ENCODE results near the gene MAGEA1. TPM values are rescaled to one million over a fixed set of nuclear protein-coding genes. Genes with fewer than 3 reads are reported as not detected.

The MAGEA1 gene
- total and polyA plus RNA-seq, 2 donors (not counting 1 experiment from before 2014, with no cell fraction given) = not detected

GRCh38 chrX:153226344-153227185 lies 47.5 kb downstream of the MAGEA1 start:
- ChIA-PET CTCF (no interaction called here), POLR2A (no interaction called here)
- DNase-seq = no peak
- Mint-ChIP-seq H3K4me1 (peaks cover 3% of the 10 kb centered on the region), H3K27ac (no peak overlapping the region), H3K9me3 (ENCODE audit: insufficient read depth) (no peaks in the 10 kb centered on the region), H3K27me3 (peaks cover 15% of the 10 kb centered on the region), H3K4me3 (no peak overlapping the region)
- Histone ChIP-seq H3K4me3 (ENCODE audit: control extremely low read depth in 1 of 5, extremely low read depth in 1 of 5, insufficient read depth in 1 of 5, low read depth in 2 of 5, low read length in 4 of 5) (no peak overlapping the region), H3K79me2 (ENCODE audit: control insufficient read depth, insufficient read depth, low read length) (no peaks in the 10 kb centered on the region), H3K4me2 (replicated peaks; ENCODE audit: low read depth, low read length, poor library complexity, severe bottlenecking) (no peak overlapping the region), H3K9me3 (ENCODE audit: control extremely low read depth in 1 of 3, control insufficient read depth in 2 of 3, insufficient read depth in 1 of 3, low read length in 2 of 3) (no peaks in the 10 kb centered on the region), H4K20me1 (ENCODE audit: control insufficient read depth, insufficient read depth, low read length, poor library complexity, severe bottlenecking) (no peaks in the 10 kb centered on the region), H2AFZ (ENCODE audit: insufficient read depth, low read depth, low read length, poor library complexity, severe bottlenecking) (no peak overlapping the region), H3K36me3 (replicated peaks in 1 of 2; ENCODE audit: control extremely low read depth in 1 of 2, control insufficient read depth in 1 of 2, extremely low read depth in 1 of 2, insufficient read depth in 2 of 2, low read length in 1 of 2) (no peaks in the 10 kb centered on the region), H3K9ac (ENCODE audit: low read length) (no peak overlapping the region), H3K4me1 (ENCODE audit: control insufficient read depth in 2 of 2, insufficient read depth in 2 of 2, low read length in 2 of 2) (no peaks in the 10 kb centered on the region), H3K27me3 (replicated peaks in 1 of 4; ENCODE audit: control extremely low read depth in 1 of 4, control insufficient read depth in 3 of 4, insufficient read depth in 4 of 4, low read length in 3 of 4) (peaks cover 0 to 4% (median 1%) of the 10 kb centered on the region in 4 experiments), H3K27ac (ENCODE audit: low read length in 2 of 2) (no peak overlapping the region)
- intact Hi-C loops (cut with micrococcal nuclease) = no loop called here
- WGBS (ENCODE audit: insufficient coverage) = 38% methylated on average over 9 of the region's 16 CpGs
- no peak for ATAC-seq (ENCODE audit: low read depth)
- no peak for TF ChIP-seq CTCF (IDR thresholded peaks at IDR 0.05)
- TF ChIP-seq EZH2 (IDR thresholded peaks at IDR 0.05; ENCODE audit: borderline replicate concordance, insufficient read depth, low read depth, low read length, poor library complexity, severe bottlenecking) = no peak

Other genes with a start within 250 kb of the MAGEA1 start
- 0.62 and 1.1 TPM in 2 replicates for gene PNMA5, start 185.2 kb upstream of the MAGEA1 start, total RNA-seq
- gene PNMA5, start 185.2 kb upstream of the MAGEA1 start, polyA plus RNA-seq = 0.35 and 0.49 TPM in 2 replicates
- 3.3 and 4.2 TPM in 2 replicates for gene PNMA3, start 122.8 kb upstream of the MAGEA1 start, total RNA-seq
- 2.5 and 3.8 TPM in 2 replicates for gene PNMA3, start 122.8 kb upstream of the MAGEA1 start, polyA plus RNA-seq
- 0.20 and 0.39 TPM in 2 replicates for gene PNMA6A, start 106.8 kb upstream of the MAGEA1 start, total RNA-seq
- 0.12 and 0.14 TPM in 2 replicates for gene PNMA6A, start 106.8 kb upstream of the MAGEA1 start, polyA plus RNA-seq
- not detected in 2 replicates for gene PNMA6F, start 142.5 kb downstream of the MAGEA1 start, total RNA-seq
- not detected in 2 replicates for gene PNMA6F, start 142.5 kb downstream of the MAGEA1 start, polyA plus RNA-seq
- gene ZNF275, start 154.9 kb downstream of the MAGEA1 start, total RNA-seq = 17.6 and 17.9 TPM in 2 replicates
- 8.8 and 16.4 TPM in 2 replicates for gene ZNF275, start 154.9 kb downstream of the MAGEA1 start, polyA plus RNA-seq
- not detected in 2 replicates for gene PNMA6E, start 222.1 kb downstream of the MAGEA1 start, total RNA-seq
- gene PNMA6E, start 222.1 kb downstream of the MAGEA1 start, polyA plus RNA-seq = not detected in 2 replicates
- gene ZFP92, start 232.2 kb downstream of the MAGEA1 start, total RNA-seq = 1.6 and 2.5 TPM in 2 replicates
- gene ZFP92, start 232.2 kb downstream of the MAGEA1 start, polyA plus RNA-seq = 0.17 and 0.24 TPM in 2 replicates

Measured in B cell (primary cell).